Left renal cortex interstitium (tissue), 4 donors: ENCODE measurements around the gene GLIPR2. TPM values are rescaled to one million over a fixed set of nuclear protein-coding genes. Genes with fewer than 3 reads are reported as not detected.
A peak's percentile ranks its signal among the peaks of the same experiment; 100 is the strongest.
"Not testable (repeated sequence)": the region's sequence is repeated elsewhere in the genome, so short reads cannot be mapped to it uniquely, and the experiment has no call there.

Source experiments
- DNase-seq, 4 donors: peaks; one replicate each; pipeline ENCODE4 v3.0.0-alpha.2; 2013; ENCODE audit warnings: low read depth in 4 of 4, low spot score in 2 of 4, missing footprints in 1 of 4
- polyA plus RNA-seq, 4 donors: library from polyadenylated mRNA; unstranded; fragments of 120-200 nt; gene quantifications; one replicate each; pipeline ENCODE4 v1.2.1, GENCODE V29; 2013; ENCODE audit not compliant: insufficient read length in 4 of 4

The GLIPR2 gene
- polyA plus RNA-seq, 4 donors: 37.7 to 44.7 (median 38.9) TPM

GRCh38 chr9:36142510-36143244 is 6.1 kb downstream of the GLIPR2 start:
- DNase-seq: no peak

GRCh38 chr9:36143245-36143641 is 6.7 kb downstream of the GLIPR2 start:
- no peak for DNase-seq

GRCh38 chr9:36144309-36145232 is 8.0 kb downstream of the GLIPR2 start:
- DNase-seq: no peak

GRCh38 chr9:36145970-36146369 is 9.4 kb downstream of the GLIPR2 start:
- no peak for DNase-seq

GRCh38 chr9:36146651-36147050 is 10.1 kb downstream of the GLIPR2 start:
- no peak for DNase-seq

GRCh38 chr9:36147441-36148175 is 11.1 kb downstream of the GLIPR2 start:
- DNase-seq: no peak

GRCh38 chr9:36148311-36149051 is 11.9 kb downstream of the GLIPR2 start:
- DNase-seq: no peak

GRCh38 chr9:36149197-36149596 is 12.7 kb downstream of the GLIPR2 start:
- DNase-seq: no peak

- no peak for DNase-seq
These were observed 14.2 kb downstream of the GLIPR2 start for GRCh38 chr9:36150574-36151315.

GRCh38 chr9:36151316-36152210 is 15.0 kb downstream of the GLIPR2 start:
- DNase-seq: no peak

- DNase-seq: no peak
These were observed 16.4 kb downstream of the GLIPR2 start for GRCh38 chr9:36152741-36153438.

- DNase-seq: no peak
These were observed 17.2 kb downstream of the GLIPR2 start for GRCh38 chr9:36153746-36154145.

GRCh38 chr9:36154331-36154952 is 17.9 kb downstream of the GLIPR2 start:
- DNase-seq: peak in 1 of 4 donors; percentile 72

- no peak for DNase-seq
These were observed 19.6 kb downstream of the GLIPR2 start for GRCh38 chr9:36156116-36156515.

GRCh38 chr9:36158122-36158521 is 21.6 kb downstream of the GLIPR2 start:
- DNase-seq: no peak

- no peak for DNase-seq
These were observed 22.4 kb downstream of the GLIPR2 start for GRCh38 chr9:36158917-36159316.

- not testable (repeated sequence) for DNase-seq
These were observed 23.0 kb downstream of the GLIPR2 start for GRCh38 chr9:36159509-36159908.

- DNase-seq: not testable (repeated sequence)
These were observed 23.6 kb downstream of the GLIPR2 start for GRCh38 chr9:36160126-36160525.
